ENCODE measurements around the gene PI4KB.

GRCh38 chr1:151318975-151319374 lies 8.2 kb downstream of the PI4KB start:
- no peak for TF ChIP-seq CTCF (IDR thresholded peaks at IDR 0.05 in 8 of 11, conservative IDR thresholded peaks at IDR 0.05 in 3 of 11)
- TF ChIP-seq POLR2A (IDR thresholded peaks at IDR 0.05) = no peak
- TF ChIP-seq POLR2AphosphoS5 (IDR thresholded peaks at IDR 0.05) = no peak

Measured in spleen (tissue), 7 donors.